Measurements from ENCODE around the gene ZNF625.

- TF ChIP-seq ZNF274 (IDR thresholded peaks at IDR 0.05; ENCODE audit: low read depth, low read length) (no peak), YY1 (IDR thresholded peaks at IDR 0.05; ENCODE audit: insufficient read depth, insufficient read length) (no peak)
Observed at GRCh38 chr19:12126707-12127106, 29.8 kb downstream of the ZNF625 start.

All from NT2/D1 (cell line).